ENCODE measurements around the gene SMIM10.

DNA sequence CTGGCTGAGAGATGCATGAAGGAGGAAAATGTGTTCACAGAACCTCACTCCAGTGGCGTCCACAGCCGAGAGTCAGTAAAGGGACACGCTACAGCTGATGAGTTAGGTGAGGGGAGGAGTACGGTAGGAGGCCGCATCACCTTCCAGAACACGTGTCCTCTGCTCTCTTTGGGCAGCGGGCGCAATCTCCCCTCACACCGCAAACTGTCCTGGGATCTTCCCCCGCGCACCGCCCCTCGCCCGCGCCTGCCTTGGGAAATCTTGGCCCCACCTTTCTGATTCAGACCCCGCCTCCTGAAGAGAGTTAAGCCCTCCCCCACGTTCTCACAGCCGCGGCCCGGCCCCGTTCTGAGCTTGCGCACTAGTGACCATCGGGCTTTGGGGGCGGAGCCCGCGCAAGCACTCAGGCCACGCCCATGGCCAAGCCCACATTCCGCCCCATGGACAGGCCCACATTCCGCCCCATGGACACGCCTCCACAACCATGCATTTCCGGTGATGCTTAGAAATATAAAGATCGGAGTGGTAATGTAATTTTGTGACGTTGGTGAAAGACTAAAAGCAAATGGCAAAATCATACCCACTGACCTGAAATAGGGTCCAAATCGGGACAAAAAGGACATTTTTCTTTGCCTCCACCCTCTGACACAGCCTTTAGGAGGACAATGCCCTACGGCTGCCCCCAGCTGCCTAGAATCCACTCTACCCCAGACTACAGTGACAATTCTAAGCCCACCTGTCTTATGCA lies 13.3 kb downstream of the SMIM10 start:
- TF ChIP-seq, protein P1, sequence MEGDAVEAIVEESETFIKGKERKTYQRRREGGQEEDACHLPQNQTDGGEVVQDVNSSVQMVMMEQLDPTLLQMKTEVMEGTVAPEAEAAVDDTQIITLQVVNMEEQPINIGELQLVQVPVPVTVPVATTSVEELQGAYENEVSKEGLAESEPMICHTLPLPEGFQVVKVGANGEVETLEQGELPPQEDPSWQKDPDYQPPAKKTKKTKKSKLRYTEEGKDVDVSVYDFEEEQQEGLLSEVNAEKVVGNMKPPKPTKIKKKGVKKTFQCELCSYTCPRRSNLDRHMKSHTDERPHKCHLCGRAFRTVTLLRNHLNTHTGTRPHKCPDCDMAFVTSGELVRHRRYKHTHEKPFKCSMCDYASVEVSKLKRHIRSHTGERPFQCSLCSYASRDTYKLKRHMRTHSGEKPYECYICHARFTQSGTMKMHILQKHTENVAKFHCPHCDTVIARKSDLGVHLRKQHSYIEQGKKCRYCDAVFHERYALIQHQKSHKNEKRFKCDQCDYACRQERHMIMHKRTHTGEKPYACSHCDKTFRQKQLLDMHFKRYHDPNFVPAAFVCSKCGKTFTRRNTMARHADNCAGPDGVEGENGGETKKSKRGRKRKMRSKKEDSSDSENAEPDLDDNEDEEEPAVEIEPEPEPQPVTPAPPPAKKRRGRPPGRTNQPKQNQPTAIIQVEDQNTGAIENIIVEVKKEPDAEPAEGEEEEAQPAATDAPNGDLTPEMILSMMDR (IDR thresholded peaks at IDR 0.05; ENCODE audit: borderline replicate concordance, extremely low read depth, low read length, poor library complexity, severe bottlenecking): no peak
- TF ChIP-seq EZH2 (IDR thresholded peaks at IDR 0.05; ENCODE audit: borderline replicate concordance, low read depth, low read length, severe bottlenecking): no peak
